Astrocyte (in vitro differentiated cells and primary cell): Measurements from ENCODE around the gene PHAX. TPM values are rescaled to one million over a fixed set of nuclear protein-coding genes. Genes with fewer than 3 reads are reported as not detected.
"Not testable (repeated sequence)": the region's sequence is repeated elsewhere in the genome, so short reads cannot be mapped to it uniquely, and the experiment has no call there.

Source experiments
- DNase-seq: peaks from one replicate; pipeline ENCODE4 v3.0.0-alpha.2; 2010; ENCODE audit warnings: low read depth
- FAIRE-seq: peaks from 2 replicates; lab custom pipeline; 2011; peaks lifted over from hg19 to GRCh38; lab: Jason Lieb, UNC
- H2AFZ ChIP-seq: 2 replicates; pipeline ENCODE4 v1.6.0; 2012; ENCODE audit warnings: low read depth, low read length, inconsistent platforms
- H3K27ac ChIP-seq: 2 replicates; pipeline ENCODE4 v1.5.1; 2011; ENCODE audit warnings: low read depth, low read length, inconsistent platforms
- H3K27me3 ChIP-seq: 2 replicates; pipeline ENCODE4 v1.6.0; 2011; ENCODE audit warnings: low read length, inconsistent platforms; ENCODE audit not compliant: insufficient read depth
- H3K36me3 ChIP-seq: 2 replicates; pipeline ENCODE4 v1.5.1; 2011; ENCODE audit warnings: low read length, inconsistent platforms; ENCODE audit not compliant: insufficient read depth
- H3K4me1 ChIP-seq: 2 replicates; pipeline ENCODE4 v1.5.1; 2011; ENCODE audit warnings: low read length, inconsistent platforms; ENCODE audit not compliant: insufficient read depth
- H3K4me2 ChIP-seq: 2 replicates; pipeline ENCODE4 v1.6.0; 2012; ENCODE audit warnings: low read length, inconsistent platforms
- H3K4me3 ChIP-seq: 2 replicates; pipeline ENCODE4 v1.5.1; 2011; ENCODE audit warnings: low read depth, mild to moderate bottlenecking, low read length, inconsistent platforms; ENCODE audit not compliant: insufficient read depth
- H3K79me2 ChIP-seq: 2 replicates; pipeline ENCODE4 v1.6.0; 2012; ENCODE audit warnings: mild to moderate bottlenecking, low read length, inconsistent platforms; ENCODE audit not compliant: insufficient read depth
- H3K9ac ChIP-seq: 2 replicates; pipeline ENCODE4 v1.6.0; 2012; ENCODE audit warnings: mild to moderate bottlenecking, low read length, inconsistent platforms
- H3K9me3 ChIP-seq: 2 replicates; pipeline ENCODE4 v1.5.1; 2012; ENCODE audit warnings: low read depth, mild to moderate bottlenecking, low read length, inconsistent platforms; ENCODE audit not compliant: insufficient read depth
- H4K20me1 ChIP-seq: 2 replicates; pipeline ENCODE4 v1.6.0; 2012; ENCODE audit warnings: low read length, inconsistent platforms; ENCODE audit not compliant: insufficient read depth
- H3K27ac Mint-ChIP-seq: one replicate; pipeline ENCODE4 v1.8.0; 2021; ENCODE audit warnings: mild to moderate bottlenecking, mixed read lengths; ENCODE audit not compliant: unreplicated experiment
- H3K27me3 Mint-ChIP-seq: one replicate; pipeline ENCODE4 v1.8.0; 2021; ENCODE audit warnings: low read depth, mixed read lengths; ENCODE audit not compliant: unreplicated experiment
- H3K36me3 Mint-ChIP-seq: one replicate; pipeline ENCODE4 v1.8.0; 2021; ENCODE audit warnings: low read depth, mixed read lengths; ENCODE audit not compliant: unreplicated experiment
- H3K4me1 Mint-ChIP-seq: one replicate; pipeline ENCODE4 v1.8.0; 2021; ENCODE audit warnings: low read depth, mixed read lengths; ENCODE audit not compliant: unreplicated experiment
- H3K4me3 Mint-ChIP-seq: one replicate; pipeline ENCODE4 v1.8.0; 2021; ENCODE audit warnings: mild to moderate bottlenecking, moderate library complexity, mixed read lengths; ENCODE audit not compliant: unreplicated experiment
- H3K9me3 Mint-ChIP-seq: one replicate; pipeline ENCODE4 v1.8.0; 2021; ENCODE audit warnings: mild to moderate bottlenecking, mixed read lengths; ENCODE audit not compliant: unreplicated experiment
- EZH2 ChIP-seq: IDR thresholded peaks from 2 replicates; pipeline ENCODE4 v1.6.1; 2012; ENCODE audit warnings: mild to moderate bottlenecking, low read length, inconsistent platforms; ENCODE audit not compliant: insufficient read depth
- total RNA-seq: library from RNA; stranded (reverse); gene quantifications from 2 replicates; pipeline ENCODE4 v1.2.1, GENCODE V29; 2021
- TF ChIP-seq, protein P1 (sequence below): IDR thresholded peaks from 2 replicates; pipeline ENCODE4 v1.5.1; 2011; ENCODE audit warnings: low read depth, mild to moderate bottlenecking, inconsistent platforms, low read length, moderate library complexity; ENCODE audit not compliant: insufficient read depth

Gene PHAX
- total RNA-seq, 1 donor from 2014 or later, result 58.1 TPM

DNA sequence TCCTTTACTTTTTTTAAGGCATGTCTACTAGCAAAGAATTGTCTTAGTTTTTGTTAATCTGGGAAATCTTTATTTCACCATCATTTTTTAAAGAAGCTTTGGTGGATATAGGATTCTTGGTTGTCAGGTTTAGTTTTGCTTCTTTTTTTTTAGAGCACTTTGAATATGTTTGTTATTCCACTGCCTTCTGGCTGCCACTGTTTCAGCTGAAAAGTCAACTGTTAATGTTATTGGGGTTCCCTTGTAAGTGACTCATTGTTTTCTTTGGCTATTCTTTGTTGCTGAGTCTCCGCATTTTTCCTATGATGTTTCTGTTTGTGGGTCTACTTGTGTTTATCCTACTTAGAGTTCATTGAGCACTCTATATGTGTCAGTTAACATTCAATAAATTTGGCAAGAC is 44.4 kb downstream of the PHAX start:
- DNase-seq (no peak), FAIRE-seq (no peak)
- Histone ChIP-seq H3K79me2 (no peaks in the 10 kb centered on the region), H3K4me3 (no peak overlapping the region), H3K27ac (no peak overlapping the region), H3K36me3 (no peaks in the 10 kb centered on the region), H3K9me3 (peaks cover 5% of the 10 kb centered on the region), H3K4me2 (no peak overlapping the region), H3K4me1 (no peaks in the 10 kb centered on the region), H3K9ac (no peak overlapping the region), H3K27me3 (no peaks in the 10 kb centered on the region), H2AFZ (no peak overlapping the region), H4K20me1 (no peaks in the 10 kb centered on the region)
- no peaks in the 10 kb centered on the region for H3K4me1 Mint-ChIP-seq
- H3K27me3 Mint-ChIP-seq, result no peaks in the 10 kb centered on the region
- TF ChIP-seq EZH2, result no peak
- TF ChIP-seq, protein P1, sequence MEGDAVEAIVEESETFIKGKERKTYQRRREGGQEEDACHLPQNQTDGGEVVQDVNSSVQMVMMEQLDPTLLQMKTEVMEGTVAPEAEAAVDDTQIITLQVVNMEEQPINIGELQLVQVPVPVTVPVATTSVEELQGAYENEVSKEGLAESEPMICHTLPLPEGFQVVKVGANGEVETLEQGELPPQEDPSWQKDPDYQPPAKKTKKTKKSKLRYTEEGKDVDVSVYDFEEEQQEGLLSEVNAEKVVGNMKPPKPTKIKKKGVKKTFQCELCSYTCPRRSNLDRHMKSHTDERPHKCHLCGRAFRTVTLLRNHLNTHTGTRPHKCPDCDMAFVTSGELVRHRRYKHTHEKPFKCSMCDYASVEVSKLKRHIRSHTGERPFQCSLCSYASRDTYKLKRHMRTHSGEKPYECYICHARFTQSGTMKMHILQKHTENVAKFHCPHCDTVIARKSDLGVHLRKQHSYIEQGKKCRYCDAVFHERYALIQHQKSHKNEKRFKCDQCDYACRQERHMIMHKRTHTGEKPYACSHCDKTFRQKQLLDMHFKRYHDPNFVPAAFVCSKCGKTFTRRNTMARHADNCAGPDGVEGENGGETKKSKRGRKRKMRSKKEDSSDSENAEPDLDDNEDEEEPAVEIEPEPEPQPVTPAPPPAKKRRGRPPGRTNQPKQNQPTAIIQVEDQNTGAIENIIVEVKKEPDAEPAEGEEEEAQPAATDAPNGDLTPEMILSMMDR, result no peak
- H3K36me3 Mint-ChIP-seq, result no peaks in the 10 kb centered on the region
- H3K4me3 Mint-ChIP-seq, result no peak overlapping the region
- H3K9me3 Mint-ChIP-seq, result no peaks in the 10 kb centered on the region
- H3K27ac Mint-ChIP-seq, result no peak overlapping the region

DNA sequence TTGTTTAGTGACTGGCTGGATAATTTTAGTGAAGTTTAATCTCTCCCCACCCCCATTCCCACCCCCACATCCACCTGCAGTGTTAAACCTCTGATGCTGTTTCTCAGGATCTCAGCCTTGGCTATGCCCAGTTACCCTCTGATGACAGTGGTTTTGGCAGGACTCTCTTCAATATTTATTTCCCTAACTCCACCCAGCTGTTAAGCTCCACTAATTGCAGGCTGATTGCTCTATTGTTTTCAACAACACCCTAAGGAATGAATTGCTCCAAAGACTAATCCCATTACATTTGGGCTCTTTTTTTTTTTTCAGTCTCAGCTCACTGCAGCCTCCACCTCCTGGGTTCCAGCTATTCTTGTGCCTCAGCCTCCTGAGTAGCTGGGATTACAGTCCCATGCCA is 46.3 kb downstream of the PHAX start:
- Histone ChIP-seq H3K27me3 (no peaks in the 10 kb centered on the region), H4K20me1 (no peaks in the 10 kb centered on the region), H2AFZ (no peak overlapping the region), H3K27ac (no peak overlapping the region), H3K9ac (no peak overlapping the region), H3K79me2 (no peaks in the 10 kb centered on the region), H3K4me3 (no peak overlapping the region), H3K4me2 (no peak overlapping the region), H3K9me3 (peaks cover 5% of the 10 kb centered on the region), H3K36me3 (no peaks in the 10 kb centered on the region), H3K4me1 (no peaks in the 10 kb centered on the region)
- Mint-ChIP-seq H3K4me3 (no peak overlapping the region), H3K4me1 (no peaks in the 10 kb centered on the region), H3K27me3 (no peaks in the 10 kb centered on the region), H3K9me3 (no peaks in the 10 kb centered on the region), H3K27ac (no peak overlapping the region), H3K36me3 (no peaks in the 10 kb centered on the region)
- FAIRE-seq (no peak), DNase-seq (no peak)
- TF ChIP-seq, protein P1, result no peak
- no peak for TF ChIP-seq EZH2

DNA sequence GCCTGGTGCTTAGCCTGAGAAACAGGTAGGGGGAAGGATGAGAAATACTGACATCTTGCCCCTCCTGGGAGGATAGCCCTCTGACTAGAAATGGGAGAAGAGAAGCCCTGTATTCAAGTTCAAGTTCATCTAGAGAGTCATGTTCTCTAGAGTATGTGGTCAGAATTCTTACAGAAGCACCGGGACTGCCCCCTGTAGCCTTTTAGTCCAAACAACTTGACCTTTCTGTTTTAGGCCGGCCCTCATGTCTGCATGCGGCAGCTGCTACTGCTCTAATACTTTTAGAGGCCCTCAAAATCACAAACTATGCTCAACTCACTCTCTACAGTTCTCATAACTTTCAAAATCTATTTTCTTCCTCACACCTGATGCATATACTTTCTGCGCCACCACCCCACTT is 47.7 kb downstream of the PHAX start:
- no peak overlapping the region for H2AFZ ChIP-seq
- Mint-ChIP-seq H3K9me3 (no peaks in the 10 kb centered on the region), H3K27me3 (no peaks in the 10 kb centered on the region), H3K4me1 (no peaks in the 10 kb centered on the region), H3K36me3 (no peaks in the 10 kb centered on the region), H3K27ac (no peak overlapping the region), H3K4me3 (no peak overlapping the region)
- H3K27ac ChIP-seq, result no peak overlapping the region
- no peaks in the 10 kb centered on the region for H3K79me2 ChIP-seq
- no peaks in the 10 kb centered on the region for H4K20me1 ChIP-seq
- TF ChIP-seq, protein P1, result no peak
- H3K4me3 ChIP-seq, result no peak overlapping the region
- H3K9ac ChIP-seq, result no peak overlapping the region
- H3K4me2 ChIP-seq, result no peak overlapping the region
- DNase-seq (no peak), FAIRE-seq (no peak)
- no peaks in the 10 kb centered on the region for H3K4me1 ChIP-seq
- peaks cover 5% of the 10 kb centered on the region for H3K9me3 ChIP-seq
- H3K36me3 ChIP-seq, result no peaks in the 10 kb centered on the region
- H3K27me3 ChIP-seq, result no peaks in the 10 kb centered on the region

DNA sequence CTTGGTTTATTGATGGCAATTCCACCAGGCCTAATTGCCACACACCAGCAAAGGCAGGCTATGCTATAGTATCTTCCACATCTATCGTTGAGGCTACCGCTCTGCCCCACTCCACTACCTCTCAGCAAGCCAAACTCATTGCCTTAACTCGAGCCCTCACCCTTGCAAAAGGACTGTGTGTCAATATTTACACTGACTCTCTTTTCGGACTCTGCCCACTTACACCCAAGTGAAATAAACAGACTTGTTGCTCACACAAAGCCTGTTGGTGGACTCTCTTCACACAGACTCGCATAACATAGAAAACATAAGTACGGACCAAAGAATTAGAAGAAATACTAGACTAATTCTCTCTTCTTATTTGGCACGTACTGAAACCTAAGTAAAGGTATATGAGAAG is 48.3 kb downstream of the PHAX start:
- not testable (repeated sequence) for FAIRE-seq, H3K79me2 ChIP-seq, H4K20me1 ChIP-seq, H2AFZ ChIP-seq, H3K9me3 Mint-ChIP-seq, H3K36me3 Mint-ChIP-seq, H3K27ac ChIP-seq, H3K27me3 Mint-ChIP-seq, H3K9ac ChIP-seq, H3K4me3 Mint-ChIP-seq, H3K4me3 ChIP-seq, DNase-seq, H3K9me3 ChIP-seq, H3K36me3 ChIP-seq, H3K4me1 Mint-ChIP-seq, H3K4me1 ChIP-seq, H3K27ac Mint-ChIP-seq, H3K27me3 ChIP-seq, H3K4me2 ChIP-seq
